ENCODE data around the gene TPSB2. TPM values are rescaled to one million over a fixed set of nuclear protein-coding genes. Genes with fewer than 3 reads are reported as not detected.

The TPSB2 gene
- total RNA-seq, 1 experiment from 2014 or later, result not detected

- H3K27me3 ChIP-seq (ENCODE audit: insufficient read depth, low read depth), result peaks cover 98% of the 10 kb centered on the region
- H3K79me2 ChIP-seq (ENCODE audit: low read depth), result no peaks in the 10 kb centered on the region
- CTCF ChIA-PET, result no interaction called here
- H3K36me3 ChIP-seq (ENCODE audit: low read depth), result no peaks in the 10 kb centered on the region
- POLR2A ChIA-PET (ENCODE audit: unreplicated experiment), result no interaction called here
- no peak overlapping the region for H3K27ac ChIP-seq
- no peaks in the 10 kb centered on the region for H3F3A ChIP-seq (ENCODE audit: insufficient read depth, low read depth)
- TF ChIP-seq CTCF (conservative IDR thresholded peaks at IDR 0.05), result no peak
- TF ChIP-seq EZH2 (IDR thresholded peaks at IDR 0.05; ENCODE audit: low read depth), result no peak
- H2AFZ ChIP-seq, result no peak overlapping the region
- intact Hi-C loops (cut with micrococcal nuclease; ENCODE audit: unreplicated experiment), result no loop called here
- no TSS peak for BruUV-seq (replicated peaks)
- H3K4me1 ChIP-seq (replicated peaks; ENCODE audit: insufficient read depth), result no peaks in the 10 kb centered on the region
- H3K4me2 ChIP-seq, result no peak overlapping the region
- no peak overlapping the region for H3K4me3 ChIP-seq
- no peaks in the 10 kb centered on the region for H3K9me2 ChIP-seq (ENCODE audit: insufficient read depth)
- DNase-seq, result peak in 1 of 2 experiments; percentile 8
- H3K9me3 ChIP-seq (ENCODE audit: insufficient read depth, low read depth), result no peaks in the 10 kb centered on the region
- H4K20me1 ChIP-seq (ENCODE audit: insufficient read depth), result no peaks in the 10 kb centered on the region
These were observed 12.5 kb downstream of the TPSB2 start for GRCh38 chr16:1217526-1217925.

- POLR2A ChIA-PET (ENCODE audit: unreplicated experiment), result no interaction called here
These were observed 13.1 kb downstream of the TPSB2 start for GRCh38 chr16:1216681-1217400.

GRCh38 chr16:1216296-1216619 is 13.7 kb downstream of the TPSB2 start:
- TF ChIP-seq EZH2 (IDR thresholded peaks at IDR 0.05; ENCODE audit: low read depth) (no peak), CTCF (conservative IDR thresholded peaks at IDR 0.05) (no peak; the same call in 1 of the 2 replicates)
- Histone ChIP-seq H3K4me3 (no peak overlapping the region), H3K4me2 (no peak overlapping the region), H4K20me1 (ENCODE audit: insufficient read depth) (no peaks in the 10 kb centered on the region), H3F3A (ENCODE audit: insufficient read depth, low read depth) (no peaks in the 10 kb centered on the region), H3K36me3 (ENCODE audit: low read depth) (no peaks in the 10 kb centered on the region), H3K27me3 (ENCODE audit: insufficient read depth, low read depth) (peaks cover 98% of the 10 kb centered on the region), H3K9me3 (ENCODE audit: insufficient read depth, low read depth) (no peaks in the 10 kb centered on the region), H3K9me2 (ENCODE audit: insufficient read depth) (no peaks in the 10 kb centered on the region), H3K27ac (no peak overlapping the region), H3K79me2 (ENCODE audit: low read depth) (no peaks in the 10 kb centered on the region), H3K4me1 (replicated peaks; ENCODE audit: insufficient read depth) (no peaks in the 10 kb centered on the region), H2AFZ (no peak overlapping the region)
- BruUV-seq (replicated peaks), result no TSS peak
- DNase-seq, result no peak
- ChIA-PET POLR2A (ENCODE audit: unreplicated experiment) (no interaction called here), CTCF (no interaction called here)
- intact Hi-C loops (cut with micrococcal nuclease; ENCODE audit: unreplicated experiment), result no loop called here

More at GRCh38 chr16:1216681-1217400, 13.1 kb downstream of the TPSB2 start:
- Histone ChIP-seq H3K27me3 (ENCODE audit: insufficient read depth, low read depth) (peaks cover 98% of the 10 kb centered on the region), H4K20me1 (ENCODE audit: insufficient read depth) (no peaks in the 10 kb centered on the region), H3K4me3 (no peak overlapping the region), H3K79me2 (ENCODE audit: low read depth) (no peaks in the 10 kb centered on the region), H3K4me2 (no peak overlapping the region), H3K27ac (no peak overlapping the region), H3K9me2 (ENCODE audit: insufficient read depth) (no peaks in the 10 kb centered on the region), H3F3A (ENCODE audit: insufficient read depth, low read depth) (no peaks in the 10 kb centered on the region), H2AFZ (no peak overlapping the region), H3K9me3 (ENCODE audit: insufficient read depth, low read depth) (no peaks in the 10 kb centered on the region), H3K4me1 (replicated peaks; ENCODE audit: insufficient read depth) (no peaks in the 10 kb centered on the region), H3K36me3 (ENCODE audit: low read depth) (no peaks in the 10 kb centered on the region)
- CTCF ChIA-PET, result no interaction called here
- intact Hi-C loops (cut with micrococcal nuclease; ENCODE audit: unreplicated experiment), result no loop called here
- TF ChIP-seq CTCF (conservative IDR thresholded peaks at IDR 0.05) (no peak), EZH2 (IDR thresholded peaks at IDR 0.05; ENCODE audit: low read depth) (no peak)
- DNase-seq, result no peak
- no TSS peak for BruUV-seq (replicated peaks)
